HG03108 (cell line): ENCODE data around the gene NEURL1B.

Source experiments
- ATAC-seq: cut with Tn5 transposase; IDR thresholded peaks from one replicate; pipeline ENCODE4 v1.9.1; 2021; ENCODE audit warnings: moderate library complexity; ENCODE audit not compliant: unreplicated experiment

The NEURL1B gene

DNA sequence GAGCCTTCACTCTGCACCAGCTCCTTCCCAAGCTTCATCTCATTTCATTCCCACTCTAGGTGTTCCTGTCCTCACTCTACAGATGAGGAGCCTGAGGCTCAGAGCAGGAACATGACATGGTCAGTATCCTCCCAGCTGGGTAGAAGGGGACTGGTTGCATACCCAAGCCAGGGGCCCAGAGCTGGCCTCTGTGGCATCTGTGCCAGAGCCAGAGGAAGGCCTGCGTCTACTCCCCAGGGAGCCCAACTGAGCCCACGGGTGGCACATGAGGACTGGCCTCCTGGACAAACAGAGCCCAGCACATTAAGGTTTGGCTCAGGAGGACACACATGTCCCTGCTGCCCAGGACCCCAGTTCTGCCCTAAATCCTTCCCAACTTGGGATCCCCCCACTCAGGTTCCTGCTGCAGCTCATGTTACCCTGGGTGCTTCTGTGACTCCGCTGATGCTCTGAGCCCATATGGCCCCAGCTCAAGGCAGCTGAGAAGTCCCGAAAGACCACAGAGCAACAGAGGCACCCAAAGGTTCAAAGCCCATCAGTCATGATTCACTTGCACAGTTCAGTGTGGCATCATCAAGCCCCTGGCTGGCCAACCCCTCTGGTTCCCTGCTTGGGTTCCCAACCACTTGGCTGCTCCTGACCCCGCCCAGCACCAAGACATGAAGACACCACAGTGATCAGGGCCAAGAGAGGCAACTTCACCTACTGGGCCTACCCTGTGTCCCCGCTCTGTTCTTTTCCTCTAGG is 8.5 kb upstream of the NEURL1B start:
- ATAC-seq, result no peak

DNA sequence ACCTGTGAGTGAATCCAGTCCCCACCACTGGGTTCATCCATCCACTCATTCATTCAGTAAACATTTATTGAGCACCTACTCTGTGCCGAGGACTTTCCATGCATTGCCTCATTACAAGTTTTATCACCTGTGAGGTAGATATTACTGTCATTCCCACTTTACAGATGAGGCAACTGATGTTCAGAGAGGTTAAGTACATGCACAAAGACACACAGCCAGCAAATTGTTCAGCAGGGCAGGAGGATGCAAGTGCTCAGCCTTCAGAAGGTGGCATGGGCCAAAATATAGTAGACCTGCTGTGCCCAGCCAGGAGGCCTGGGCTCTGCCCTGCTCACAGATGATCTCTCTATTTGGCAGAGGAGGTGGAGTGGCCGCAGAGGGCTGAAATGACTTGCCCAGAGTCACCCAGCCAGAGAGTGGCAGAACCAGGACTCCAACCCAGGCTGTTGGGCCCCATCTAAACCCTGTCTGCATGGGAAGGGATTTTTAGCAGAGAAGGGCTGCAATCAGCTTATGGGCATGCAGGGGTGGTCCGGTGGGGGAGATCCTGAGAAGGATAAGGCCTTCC is 7.6 kb upstream of the NEURL1B start:
- no peak for ATAC-seq

DNA sequence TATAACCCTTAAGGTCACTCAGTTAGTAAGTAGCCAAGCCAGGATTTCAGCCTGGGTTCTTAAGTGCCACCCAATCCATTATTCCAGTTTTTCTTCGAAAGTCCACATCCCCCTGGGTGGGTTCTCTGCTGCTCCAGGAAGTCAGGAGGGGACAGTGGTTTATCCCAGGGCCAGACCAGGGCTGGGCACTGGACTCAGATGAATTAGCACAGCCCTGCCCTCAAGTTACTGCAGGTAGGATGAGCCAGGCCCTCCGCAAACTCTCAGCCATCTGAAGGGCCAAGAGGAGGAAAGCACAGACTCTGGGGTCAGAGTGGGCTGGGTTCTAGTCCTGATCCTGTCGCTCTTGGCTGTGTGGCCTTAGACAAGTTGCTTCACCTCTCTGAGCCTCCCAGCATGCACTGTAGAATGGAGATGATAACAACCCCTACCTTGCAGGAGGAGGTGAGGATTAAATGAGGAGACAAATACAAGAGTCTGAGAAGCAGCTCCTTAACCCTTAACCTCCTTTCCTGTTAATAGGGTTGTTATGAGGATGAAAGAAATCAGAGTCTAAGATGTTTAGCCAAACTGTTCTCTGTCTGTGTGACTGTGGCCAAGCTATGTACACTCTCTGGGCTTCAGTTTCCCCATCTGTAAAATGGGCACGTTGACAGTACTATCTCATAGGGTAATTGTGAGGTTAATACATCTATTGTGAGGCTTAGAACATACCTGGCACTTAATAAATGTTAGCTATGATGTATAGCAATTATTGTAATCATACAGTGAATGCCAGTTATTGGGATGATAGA is 6.8 kb upstream of the NEURL1B start:
- no peak for ATAC-seq

DNA sequence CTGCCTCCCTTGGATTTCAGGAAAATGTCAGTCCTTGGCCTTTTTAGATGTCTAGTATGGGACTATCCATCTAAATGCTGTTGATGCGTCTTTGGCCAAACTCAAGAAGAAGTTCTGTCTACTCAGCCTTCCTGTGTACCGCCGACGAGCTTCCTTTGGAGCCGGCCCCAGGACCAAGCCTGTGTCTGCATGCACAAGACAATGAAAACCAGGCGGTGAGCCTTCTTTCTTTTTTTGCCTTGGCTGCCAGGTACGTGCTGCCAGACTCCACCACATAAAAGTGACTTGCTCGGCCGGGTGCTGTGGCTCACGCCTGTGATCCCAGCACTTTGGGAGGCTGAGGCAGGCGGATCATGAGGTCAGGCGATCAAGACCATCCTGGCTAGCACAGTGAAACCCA is 6.0 kb upstream of the NEURL1B start:
- no peak for ATAC-seq

DNA sequence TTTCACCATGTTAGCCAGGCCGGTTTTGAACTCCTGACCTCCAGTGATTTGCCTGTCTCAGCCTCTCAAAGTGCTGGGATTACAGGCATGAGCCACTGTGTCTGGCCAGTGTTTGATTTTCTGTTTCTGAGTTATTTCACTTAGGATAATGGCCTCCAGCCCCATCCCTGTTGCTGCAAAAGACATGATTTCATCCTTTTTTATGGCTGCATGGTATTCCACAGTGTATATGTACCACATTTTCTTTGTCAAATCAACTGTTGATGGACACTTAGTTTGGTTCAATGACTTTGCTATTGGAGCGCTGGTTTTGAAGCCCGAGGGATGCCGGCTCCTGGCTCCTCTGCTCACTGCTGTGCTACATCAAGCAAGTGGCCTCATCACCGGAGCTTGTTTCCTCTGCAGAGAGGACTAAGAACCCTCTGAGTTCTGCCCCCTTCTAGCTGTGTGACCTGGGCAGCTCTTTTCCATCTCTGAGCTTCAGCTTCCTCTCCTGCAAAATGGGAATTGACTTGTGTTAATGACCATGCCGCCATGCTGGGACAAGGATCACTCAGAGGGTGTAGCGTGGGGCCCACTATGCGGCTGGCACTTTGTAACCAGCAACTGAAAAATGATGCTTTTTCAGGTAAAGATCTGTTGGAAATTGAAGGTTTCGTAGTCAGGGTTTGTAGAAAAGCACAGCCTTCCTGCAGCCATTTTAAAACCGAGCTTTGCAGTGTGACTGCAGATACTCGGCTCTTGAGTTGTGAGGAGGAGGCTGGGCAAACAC is 4.6 kb upstream of the NEURL1B start:
- ATAC-seq, result no peak

DNA sequence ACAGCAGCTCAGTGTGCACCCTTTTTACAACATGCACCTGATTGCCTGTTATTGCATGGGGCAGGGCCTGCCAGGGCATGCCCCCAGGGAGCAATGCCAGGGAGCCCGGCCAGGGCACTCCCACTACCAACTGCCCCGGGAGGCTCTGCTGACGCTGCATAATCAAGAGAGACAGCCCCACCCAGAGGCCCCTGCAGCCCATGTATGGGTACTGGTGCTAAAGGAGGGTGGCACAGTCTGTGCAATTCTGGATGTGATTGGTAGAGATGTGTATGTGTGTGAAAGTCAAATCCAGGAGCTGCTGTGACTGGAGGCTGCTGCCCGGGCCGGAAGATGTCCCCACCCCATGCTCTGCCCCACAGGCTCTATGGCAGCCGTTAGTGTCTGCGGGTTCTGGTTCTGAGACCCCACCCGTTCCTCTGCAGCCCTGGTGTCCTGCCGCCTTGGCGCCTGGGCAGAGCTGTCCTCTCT is 3.9 kb upstream of the NEURL1B start:
- no peak for ATAC-seq

DNA sequence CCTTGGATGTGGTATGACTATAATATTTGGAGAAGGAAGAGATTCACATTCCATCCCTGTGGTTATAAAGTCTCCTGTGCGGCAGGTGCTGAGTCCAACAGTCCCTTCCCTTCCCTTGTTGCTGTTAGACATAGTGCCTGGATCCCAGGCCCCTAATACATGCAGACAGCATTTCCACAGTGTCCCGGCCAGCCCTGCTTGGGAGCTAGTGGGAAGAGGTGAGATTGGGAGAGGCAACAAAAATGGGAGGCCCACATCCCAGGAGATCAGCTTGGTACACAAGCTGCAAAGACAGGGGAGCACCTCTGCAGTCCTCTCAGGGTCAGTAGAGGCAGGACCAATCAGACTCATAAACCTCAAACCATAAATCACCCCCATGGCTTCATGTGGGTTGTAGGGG is 3.3 kb upstream of the NEURL1B start:
- no peak for ATAC-seq

DNA sequence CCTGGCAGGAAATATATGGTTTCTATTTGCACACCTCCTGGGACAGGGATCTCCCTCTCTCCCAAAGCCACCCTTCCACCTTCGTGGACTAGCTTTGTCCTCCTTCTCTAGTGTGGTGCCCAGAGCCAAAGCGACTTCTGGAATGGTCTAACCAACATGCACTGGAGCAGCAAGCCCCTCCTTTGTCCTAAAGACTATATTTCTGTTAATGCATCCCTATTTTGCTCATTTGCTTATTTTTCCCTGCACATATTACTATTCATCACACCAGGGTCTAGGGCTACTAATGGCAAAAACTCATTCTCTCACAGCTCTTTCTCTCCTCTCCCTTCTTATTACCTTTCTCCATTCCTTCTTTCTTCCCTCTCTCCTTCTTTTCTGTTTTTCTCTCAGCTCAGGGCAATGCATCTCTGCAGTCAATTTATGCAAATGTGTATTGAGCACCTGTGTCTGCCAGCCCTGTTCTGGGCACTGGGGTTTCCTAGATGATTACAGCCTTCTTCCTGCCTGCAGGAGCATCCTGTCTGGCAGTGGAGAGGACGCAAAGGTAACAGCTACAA is 2.8 kb upstream of the NEURL1B start:
- ATAC-seq, result no peak

DNA sequence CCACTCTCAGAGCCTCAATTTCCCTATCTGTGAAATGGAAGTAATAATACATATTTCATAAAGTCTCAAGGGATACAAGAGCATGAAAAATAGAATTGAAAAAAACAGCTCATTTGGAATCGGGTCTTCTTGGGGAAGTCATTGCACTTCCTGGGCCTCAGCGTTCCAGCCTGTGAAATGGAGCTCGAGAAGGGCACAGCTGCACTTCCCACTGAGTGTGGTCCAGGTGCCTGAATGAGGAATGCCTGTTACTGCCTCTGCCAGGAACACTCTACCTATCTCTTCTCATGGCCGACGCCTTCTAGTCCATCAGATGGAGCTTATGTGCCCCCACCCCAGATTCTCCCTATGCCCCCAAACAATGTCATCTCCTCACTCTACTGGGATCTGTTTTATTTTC is 924 bp upstream of the NEURL1B start:
- no peak for ATAC-seq

DNA sequence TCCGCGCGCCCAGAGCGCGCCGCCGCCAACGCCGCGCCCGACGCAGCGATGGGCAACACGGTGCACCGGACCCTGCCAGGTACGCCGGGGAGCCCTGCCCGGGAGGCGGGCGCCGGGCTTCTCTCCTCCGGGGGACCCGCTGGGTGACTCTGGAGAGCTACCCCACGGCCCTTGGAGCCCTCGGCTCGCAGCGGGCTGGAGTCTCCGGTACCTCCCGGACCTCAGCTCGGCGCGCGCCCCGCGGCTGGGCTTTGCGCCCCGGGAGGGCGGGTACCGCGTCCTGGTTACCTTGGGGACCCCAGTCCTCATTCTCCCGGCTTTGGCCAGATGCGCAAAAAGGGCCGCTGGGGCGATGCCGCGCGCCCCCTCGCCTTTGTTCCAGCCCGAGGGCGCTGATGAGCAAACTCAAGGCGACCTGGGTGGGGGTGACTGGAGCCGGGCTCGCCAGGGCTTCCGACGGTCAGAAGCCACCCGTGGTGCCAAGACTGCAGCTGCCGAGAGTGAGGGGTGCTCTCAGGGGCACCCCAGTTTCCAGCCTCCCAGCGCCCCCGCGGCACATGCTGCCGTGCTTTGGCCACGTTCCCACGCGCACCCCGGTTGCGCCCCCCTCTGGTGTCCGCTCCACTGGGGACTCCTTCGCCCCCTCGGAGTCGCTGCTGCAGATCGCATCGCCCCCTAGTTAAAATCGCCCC is 442 bp downstream of the NEURL1B start:
- peak; percentile 16 for ATAC-seq

DNA sequence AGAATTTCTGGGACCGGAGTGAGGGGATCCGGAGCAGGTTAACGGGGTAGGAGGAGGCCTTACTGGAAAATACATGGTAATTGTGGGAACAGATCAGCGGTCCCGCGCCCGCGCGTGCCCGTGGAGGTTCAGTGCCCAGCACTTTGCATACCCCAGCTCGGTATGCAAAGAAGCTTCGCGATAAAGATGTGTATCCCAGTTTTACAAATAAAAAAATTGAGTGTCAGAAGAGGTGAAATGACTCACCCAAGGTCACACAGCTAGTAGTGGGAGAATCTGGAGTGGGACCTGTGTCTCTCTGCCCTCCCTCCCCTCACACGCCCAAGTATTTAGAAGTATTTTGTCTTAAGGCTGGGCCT is 967 bp downstream of the NEURL1B start:
- no peak for ATAC-seq

DNA sequence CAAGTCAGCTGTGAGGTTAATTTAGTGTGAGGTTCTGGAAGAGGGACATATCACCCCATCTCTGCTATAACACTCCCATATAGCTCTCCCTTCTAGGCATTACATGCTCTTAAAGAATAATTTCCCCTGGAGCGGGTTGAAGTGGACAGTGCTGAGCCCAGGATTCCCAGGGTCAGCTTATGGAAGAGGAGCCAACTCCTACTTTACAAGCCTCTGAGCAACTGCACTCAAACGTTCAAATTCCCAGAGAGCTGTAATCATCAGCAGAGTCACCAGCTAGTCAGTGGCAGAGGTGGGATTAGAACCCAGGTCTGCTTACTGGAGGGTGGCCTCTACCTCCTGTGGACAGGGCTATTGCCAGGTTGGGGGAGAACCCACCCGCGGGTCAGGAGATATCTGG is 1.4 kb downstream of the NEURL1B start:
- ATAC-seq, result no peak

DNA sequence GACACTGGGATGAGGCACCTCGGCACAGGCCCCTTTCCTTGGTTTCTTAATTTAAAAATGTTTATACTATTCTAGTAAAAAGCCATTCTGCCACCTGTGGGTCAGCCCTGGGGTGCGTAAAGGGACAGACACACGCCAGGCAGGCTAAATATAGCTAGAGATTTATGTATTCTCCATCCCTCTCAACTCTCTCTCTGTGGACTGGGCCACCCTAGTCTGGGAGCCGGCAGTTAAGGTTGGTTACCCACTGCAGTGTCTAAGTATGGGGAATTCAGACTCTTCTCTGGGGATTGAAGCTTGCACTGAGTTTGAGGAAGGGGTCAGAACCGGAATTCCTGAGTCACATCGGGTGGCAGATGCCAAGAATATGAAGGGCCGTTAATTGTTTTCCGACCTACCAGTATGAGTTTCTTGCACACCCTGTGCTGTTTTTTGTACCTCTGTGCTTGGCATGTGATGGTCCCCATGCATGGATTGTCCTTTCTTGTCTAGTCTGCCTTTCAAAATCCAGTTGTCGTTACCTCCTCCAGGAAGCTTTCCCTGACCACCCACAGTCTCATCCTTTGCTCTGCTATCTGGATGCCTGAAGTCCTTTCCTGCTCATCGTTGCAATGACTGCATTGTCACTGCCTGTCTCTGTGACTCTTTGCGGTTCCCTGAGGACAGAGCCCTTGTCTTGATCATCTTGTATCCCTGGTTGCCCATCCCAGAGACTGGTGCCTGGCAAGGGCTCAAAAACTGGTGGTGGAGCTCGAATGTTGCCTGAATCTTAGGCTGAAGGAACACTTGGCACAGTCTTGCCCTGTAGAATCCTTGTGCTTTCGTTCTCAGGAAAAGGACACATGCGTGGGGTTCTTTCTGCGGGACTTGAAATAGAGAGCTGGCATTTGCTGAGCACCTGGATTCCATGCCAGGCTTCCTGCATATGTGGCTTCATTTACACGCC is 2.1 kb downstream of the NEURL1B start:
- ATAC-seq, result no peak

DNA sequence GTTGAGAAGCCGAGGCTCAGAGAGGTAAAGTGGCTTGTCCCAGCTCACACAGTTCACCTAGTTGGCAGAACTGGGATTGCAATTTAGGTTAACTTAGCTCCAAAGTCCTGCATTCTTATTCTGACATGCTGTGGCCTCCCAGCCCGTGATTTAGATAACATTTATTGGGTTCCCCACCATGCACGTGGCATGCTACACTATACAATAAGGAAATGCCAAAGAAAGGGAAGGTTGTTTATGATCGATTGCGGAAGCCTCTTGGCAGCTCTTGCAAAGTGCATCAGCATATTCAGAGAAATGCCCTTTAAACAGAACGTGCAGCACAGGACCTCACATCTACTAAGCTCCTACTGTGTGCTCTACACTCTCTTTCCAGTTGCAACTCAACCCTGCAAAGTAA is 3.2 kb downstream of the NEURL1B start:
- no peak for ATAC-seq

DNA sequence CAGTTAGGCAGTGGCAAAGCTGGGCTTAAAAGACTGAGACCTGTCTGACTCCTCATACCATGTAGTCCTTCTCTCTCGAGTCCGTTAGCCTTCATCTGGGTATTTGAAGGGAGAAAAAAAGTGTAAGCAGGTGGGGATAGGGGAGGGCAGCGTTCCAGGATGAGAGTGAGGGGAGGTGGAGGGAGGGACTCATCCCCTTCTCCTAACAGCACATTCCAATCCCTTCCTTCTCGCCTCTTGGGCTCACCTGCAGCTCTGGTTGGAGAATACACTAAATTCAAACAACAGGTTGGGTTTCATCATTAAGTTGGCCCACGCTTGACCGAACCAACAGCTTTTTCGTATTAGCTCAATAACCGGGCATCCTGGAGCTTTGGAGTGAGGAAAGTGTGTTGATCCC is 3.6 kb downstream of the NEURL1B start:
- no peak for ATAC-seq

DNA sequence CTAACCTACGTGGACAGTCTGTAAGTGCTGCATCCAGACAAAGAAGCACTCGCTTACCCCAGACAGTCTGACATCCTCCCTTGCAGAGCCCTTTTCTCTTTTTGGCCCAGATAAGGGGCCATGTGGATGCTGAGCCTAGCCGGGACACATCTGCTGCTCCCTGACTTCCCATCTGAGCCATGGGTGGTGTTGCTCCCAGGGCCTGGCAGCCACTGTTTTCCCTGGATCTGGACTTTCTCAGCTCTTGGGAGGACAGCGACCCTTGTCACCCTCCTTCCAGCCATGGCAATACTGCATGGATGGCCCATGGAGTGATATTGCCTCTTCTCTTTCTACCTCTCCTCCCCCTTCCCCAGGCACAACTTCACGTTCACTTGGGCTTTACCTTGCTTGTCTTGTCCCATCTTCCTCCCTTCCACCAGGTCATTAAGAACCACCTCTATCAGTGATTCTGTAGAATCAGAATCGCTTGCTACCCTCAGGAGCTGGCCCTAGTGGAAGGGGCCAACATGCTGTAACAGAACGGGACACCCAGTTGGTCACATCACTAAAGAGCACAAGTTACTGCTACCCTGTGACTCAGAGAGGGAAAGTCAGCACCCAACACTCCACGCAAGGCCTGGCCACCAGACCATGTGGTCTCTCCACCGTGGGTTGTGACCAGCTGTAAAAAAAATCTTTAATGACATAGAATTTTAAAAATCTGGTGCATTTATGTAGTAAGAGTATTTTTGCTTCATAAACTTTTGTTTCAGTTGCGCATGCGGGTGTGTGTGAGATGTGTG is 4.4 kb downstream of the NEURL1B start:
- ATAC-seq, result no peak

DNA sequence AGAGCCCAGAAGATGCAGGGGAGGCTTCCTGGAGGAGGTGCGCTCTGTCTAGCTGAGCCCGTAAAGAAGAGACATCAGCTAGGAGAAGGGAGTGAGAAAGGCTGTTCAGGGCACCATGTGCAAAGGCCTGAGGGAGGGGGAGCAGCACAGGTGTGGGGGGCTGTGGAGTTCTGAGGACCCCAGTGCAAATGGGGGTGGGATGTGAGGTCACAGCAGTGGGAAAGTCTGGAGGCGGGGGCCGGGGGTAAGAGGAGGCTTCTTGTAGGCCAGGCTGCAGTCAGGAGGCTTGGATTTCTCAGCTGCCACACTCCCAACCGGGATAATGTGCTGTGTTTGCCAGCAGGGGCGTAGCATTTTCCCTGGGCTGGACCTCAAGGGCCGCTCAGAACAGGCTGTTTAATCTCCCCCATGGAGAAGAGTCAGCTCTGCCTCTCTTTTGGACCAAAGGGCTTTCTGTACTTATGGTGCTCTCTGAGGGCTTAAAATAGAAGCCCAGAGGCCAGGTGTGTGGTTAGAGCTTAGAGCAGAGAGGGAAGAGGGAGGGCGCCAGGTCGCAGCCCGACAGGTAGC is 5.7 kb downstream of the NEURL1B start:
- no peak for ATAC-seq

DNA sequence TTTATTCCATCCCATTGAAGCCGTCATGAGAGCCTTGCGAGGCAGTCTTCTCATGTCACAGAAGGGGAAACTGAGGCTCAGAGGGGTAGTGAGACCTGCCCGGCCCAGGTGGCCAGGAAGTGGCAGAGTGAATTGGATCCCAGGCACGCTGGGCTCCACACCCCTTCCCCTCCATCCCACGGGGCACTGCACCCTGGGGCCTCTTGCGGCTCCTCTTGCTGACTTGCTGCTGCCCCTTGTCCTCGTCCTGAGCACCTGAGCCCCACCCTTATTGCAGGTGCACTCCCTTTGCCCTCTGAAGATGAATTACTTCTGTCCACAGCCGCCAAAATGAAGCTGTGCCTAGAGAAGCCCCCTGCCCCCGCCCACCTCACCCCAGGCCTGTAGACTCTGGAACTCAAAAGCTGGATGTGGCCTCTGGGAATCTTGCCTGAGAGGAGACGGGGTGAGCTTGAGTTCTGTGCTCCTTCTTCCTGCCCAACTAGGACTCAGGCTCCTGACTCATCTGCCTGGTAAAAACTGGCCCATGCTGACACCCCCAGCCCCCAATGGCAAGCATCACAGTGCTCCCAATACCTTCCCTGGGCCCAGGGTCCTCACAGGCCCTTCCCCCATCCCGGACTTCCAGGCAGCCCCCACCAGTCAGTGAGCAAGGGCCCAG is 6.4 kb downstream of the NEURL1B start:
- ATAC-seq, result no peak
